GM18498 (cell line): ENCODE results near the gene XK.
"Not testable (repeated sequence)": the region's sequence is repeated elsewhere in the genome, so short reads cannot be mapped to it uniquely, and the experiment has no call there.

Experiments used
- ATAC-seq: cut with Tn5 transposase; IDR thresholded peaks from one replicate; pipeline ENCODE4 v1.9.1; 2021; ENCODE audit warnings: mild to moderate bottlenecking, moderate library complexity; ENCODE audit not compliant: unreplicated experiment

The XK gene

GRCh38 chrX:37752936-37753335 is 67.3 kb downstream of the XK start:
- ATAC-seq, result no peak

GRCh38 chrX:37753384-37753783 is 67.8 kb downstream of the XK start:
- no peak for ATAC-seq

- ATAC-seq, result peak; percentile 22
These were observed 68.9 kb downstream of the XK start for GRCh38 chrX:37754516-37754915.

GRCh38 chrX:37755025-37755424 is 69.4 kb downstream of the XK start:
- ATAC-seq, result peak; percentile 96

- no peak for ATAC-seq
These were observed 71.5 kb downstream of the XK start for GRCh38 chrX:37757082-37757481.

- ATAC-seq, result no peak
These were observed 73.8 kb downstream of the XK start for GRCh38 chrX:37759351-37759750.

- ATAC-seq, result no peak
These were observed 74.4 kb downstream of the XK start for GRCh38 chrX:37759878-37760418.

GRCh38 chrX:37763400-37763799 is 77.8 kb downstream of the XK start:
- ATAC-seq, result no peak

GRCh38 chrX:37765507-37765906 is 79.9 kb downstream of the XK start:
- no peak for ATAC-seq

GRCh38 chrX:37767430-37767829 is 81.8 kb downstream of the XK start:
- no peak for ATAC-seq

- ATAC-seq, result not testable (repeated sequence)
These were observed 83.3 kb downstream of the XK start for GRCh38 chrX:37768866-37769265.

- peak; percentile 81 for ATAC-seq
These were observed 90.8 kb downstream of the XK start for GRCh38 chrX:37776283-37776986.

- peak; percentile 32 for ATAC-seq
These were observed 91.4 kb downstream of the XK start for GRCh38 chrX:37776987-37777325.

- no peak for ATAC-seq
These were observed 94.3 kb downstream of the XK start, which contains the start of gene CYBB for GRCh38 chrX:37779857-37780256. Gene CYBB (plus strand): TSS chrX:37780059. CDS start chrX:37780078, 19 bp downstream.

- peak; percentile 1 for ATAC-seq
These were observed 95.5 kb downstream of the XK start for GRCh38 chrX:37781081-37781480.
